Measurements from ENCODE around the gene NFATC2.

GRCh38 chr20:51574248-51575033 is 31.9 kb upstream of the NFATC2 start:
- no peak for TF ChIP-seq SIN3A (IDR thresholded peaks at IDR 0.05; ENCODE audit: borderline replicate concordance, insufficient read depth, low read length)
- TF ChIP-seq POLR2AphosphoS5 (IDR thresholded peaks at IDR 0.05; ENCODE audit: low read depth, low read length): no peak
- TF ChIP-seq REST (IDR thresholded peaks at IDR 0.05; ENCODE audit: insufficient read depth in 1 of 2, low read depth in 2 of 2, low read length in 2 of 2): no peak
- TF ChIP-seq TAF1 (IDR thresholded peaks at IDR 0.05; ENCODE audit: borderline replicate concordance, insufficient read depth, low read length): no peak
- TF ChIP-seq FOXP2 (optimal IDR thresholded peaks at IDR 0.05; ENCODE audit: borderline replicate concordance, extremely low read depth, extremely low read length, insufficient read depth): no peak

Data from PFSK-1 (cell line).